GM12891 (cell line): ENCODE data around the gene FSTL5.
"Not testable (repeated sequence)": the region's sequence is repeated elsewhere in the genome, so short reads cannot be mapped to it uniquely, and the experiment has no call there.

ENCODE experiments used
- DNase-seq: peaks from one replicate; pipeline ENCODE4 v3.0.0; 2011; ENCODE audit warnings: low spot score; ENCODE audit not compliant: insufficient read length
- FAIRE-seq: peaks from 2 replicates; lab custom pipeline; 2011; peaks lifted over from hg19 to GRCh38; lab: Jason Lieb, UNC
- PAX5 ChIP-seq: IDR thresholded peaks from 2 replicates; pipeline ENCODE4 v1.6.1; 2011; ENCODE audit warnings: low read length, moderate library complexity, mild to moderate bottlenecking; ENCODE audit not compliant: insufficient read depth, severe bottlenecking
- POLR2A ChIP-seq: IDR thresholded peaks from 2 replicates; pipeline ENCODE4 v1.6.1; 2011; ENCODE audit warnings: low read depth, low read length, control low read depth
- POLR2AphosphoS5 ChIP-seq: IDR thresholded peaks from 2 replicates; pipeline ENCODE4 v1.6.1; 2011; ENCODE audit warnings: low read depth, low read length, control low read depth
- POU2F2 ChIP-seq: IDR thresholded peaks from 2 replicates; pipeline ENCODE4 v1.6.1; 2011; ENCODE audit warnings: low read depth, mild to moderate bottlenecking, control low read depth, low read length, moderate library complexity
- SPI1 ChIP-seq: IDR thresholded peaks from 2 replicates; pipeline ENCODE4 v1.6.1; 2011; ENCODE audit warnings: low read depth, low read length, control low read depth
- TAF1 ChIP-seq: IDR thresholded peaks from 2 replicates; pipeline ENCODE4 v1.6.1; 2011; ENCODE audit warnings: low read depth, low read length, control low read depth

FSTL5 gene

GRCh38 chr4:161760008-161760407 lies 403.8 kb downstream of the FSTL5 start:
- DNase-seq (no peak), FAIRE-seq (no peak)
- TF ChIP-seq TAF1 (no peak), PAX5 (no peak), SPI1 (no peak), POLR2A (no peak), POLR2AphosphoS5 (no peak), POU2F2 (no peak)

GRCh38 chr4:161758412-161758811 lies 405.4 kb downstream of the FSTL5 start:
- not testable (repeated sequence) for DNase-seq, FAIRE-seq

- TF ChIP-seq POLR2A (no peak), SPI1 (no peak), TAF1 (no peak), POU2F2 (no peak), POLR2AphosphoS5 (no peak), PAX5 (no peak)
- FAIRE-seq: no peak
- DNase-seq: no peak
These were observed 434.9 kb downstream of the FSTL5 start for GRCh38 chr4:161728929-161729328.

- FAIRE-seq: no peak
- TF ChIP-seq POLR2AphosphoS5 (no peak), POU2F2 (no peak), PAX5 (no peak), TAF1 (no peak), SPI1 (no peak), POLR2A (no peak)
- no peak for DNase-seq
These were observed 441.9 kb downstream of the FSTL5 start for GRCh38 chr4:161721947-161722346.

GRCh38 chr4:161717084-161717483 lies 446.7 kb downstream of the FSTL5 start:
- TF ChIP-seq PAX5 (no peak), POU2F2 (no peak), SPI1 (no peak), TAF1 (no peak), POLR2AphosphoS5 (no peak), POLR2A (no peak)
- no peak for FAIRE-seq

GRCh38 chr4:161714931-161715330 lies 448.9 kb downstream of the FSTL5 start:
- no peak for DNase-seq
- TF ChIP-seq PAX5 (no peak), POLR2A (no peak), SPI1 (no peak), TAF1 (no peak), POLR2AphosphoS5 (no peak)
- FAIRE-seq: no peak

More at GRCh38 chr4:161717084-161717483, 446.7 kb downstream of the FSTL5 start:
- no peak for DNase-seq

- DNase-seq (no peak), FAIRE-seq (no peak)
- no peak for TF ChIP-seq POLR2A
- TF ChIP-seq TAF1: no peak
- no peak for TF ChIP-seq SPI1
- no peak for TF ChIP-seq POLR2AphosphoS5
- no peak for TF ChIP-seq POU2F2
- TF ChIP-seq PAX5: no peak
These were observed 449.6 kb downstream of the FSTL5 start for GRCh38 chr4:161714022-161714751.

GRCh38 chr4:161704653-161705052 lies 459.1 kb downstream of the FSTL5 start:
- FAIRE-seq: no peak
- no peak for DNase-seq

GRCh38 chr4:161704040-161704439 lies 459.8 kb downstream of the FSTL5 start:
- FAIRE-seq (no peak), DNase-seq (no peak)
- no peak for TF ChIP-seq POLR2AphosphoS5
- TF ChIP-seq SPI1: no peak
- no peak for TF ChIP-seq TAF1
- TF ChIP-seq PAX5: no peak
- no peak for TF ChIP-seq POU2F2
- TF ChIP-seq POLR2A: no peak

More at GRCh38 chr4:161704653-161705052, 459.1 kb downstream of the FSTL5 start:
- no peak for TF ChIP-seq POU2F2
- no peak for TF ChIP-seq PAX5
- TF ChIP-seq SPI1: no peak
- TF ChIP-seq POLR2AphosphoS5: no peak
- no peak for TF ChIP-seq POLR2A
- no peak for TF ChIP-seq TAF1

- DNase-seq (no peak), FAIRE-seq (no peak)
- TF ChIP-seq PAX5 (no peak), TAF1 (no peak), POU2F2 (no peak), POLR2AphosphoS5 (no peak), SPI1 (no peak), POLR2A (no peak)
These were observed 461.5 kb downstream of the FSTL5 start for GRCh38 chr4:161702287-161702686.
